Mucosa of rectum (tissue), 2 donors: ENCODE measurements around the gene SLC9C2.
"Not testable (repeated sequence)": the region's sequence is repeated elsewhere in the genome, so short reads cannot be mapped to it uniquely, and the experiment has no call there.

Experiments
- H3K27ac ChIP-seq, 2 donors: one replicate each; pipeline ENCODE4 v1.7.0; 2013; ENCODE audit warnings: inconsistent platforms in 2 of 2, low read depth in 2 of 2, low read length in 2 of 2
- H3K27me3 ChIP-seq, 2 donors: one replicate each; pipeline ENCODE4 v1.7.0; 2013; ENCODE audit warnings: low read length in 2 of 2; ENCODE audit not compliant: control insufficient read depth in 2 of 2, insufficient read depth in 2 of 2
- H3K36me3 ChIP-seq, 2 donors: one replicate each; pipeline ENCODE4 v1.7.0; 2013; ENCODE audit warnings: low read length in 2 of 2; ENCODE audit not compliant: control insufficient read depth in 2 of 2, insufficient read depth in 2 of 2
- H3K4me1 ChIP-seq, 2 donors: one replicate each; pipeline ENCODE4 v1.7.0; 2013; ENCODE audit warnings: low read length in 2 of 2, mild to moderate bottlenecking in 1 of 2; ENCODE audit not compliant: control insufficient read depth in 2 of 2, insufficient read depth in 2 of 2
- H3K4me3 ChIP-seq, 2 donors: one replicate each; pipeline ENCODE4 v1.7.0; 2013; ENCODE audit warnings: low read length in 2 of 2
- H3K9ac ChIP-seq, 2 donors: one replicate each; pipeline ENCODE4 v1.7.0; 2013; ENCODE audit warnings: low read length in 2 of 2, low read depth in 1 of 2, mild to moderate bottlenecking in 1 of 2
- H3K9me3 ChIP-seq, 2 donors: one replicate each; pipeline ENCODE4 v1.7.0; 2013; ENCODE audit warnings: low read length in 2 of 2; ENCODE audit not compliant: control insufficient read depth in 2 of 2
- donor health status: healthy.
- donor health status: Normal muscosa, but diverticular disease.

SLC9C2 gene

DNA sequence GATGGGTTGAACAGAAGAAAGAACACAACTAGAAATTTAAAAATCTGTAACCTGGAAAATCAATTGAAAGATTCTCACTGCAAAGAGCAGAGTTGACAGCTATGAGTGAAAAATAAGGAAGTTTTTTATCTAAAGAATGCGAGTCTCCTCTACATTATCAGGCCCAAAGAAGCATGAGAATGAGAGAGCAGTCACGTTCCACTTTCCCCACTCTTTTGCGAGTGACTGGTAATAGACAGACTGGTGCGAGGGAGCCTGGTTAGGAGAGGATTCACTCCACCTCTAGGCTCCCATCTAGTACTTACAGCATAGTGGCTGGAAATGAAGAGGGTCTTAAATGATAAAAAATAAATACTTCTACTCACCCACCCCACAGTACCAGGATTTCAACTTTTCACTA lies 73.8 kb downstream of the SLC9C2 start:
- no peaks in the 10 kb centered on the region for H3K4me1 ChIP-seq
- no peaks in the 10 kb centered on the region for H3K27me3 ChIP-seq
- H3K9ac ChIP-seq: no peak overlapping the region
- H3K36me3 ChIP-seq: no peaks in the 10 kb centered on the region
- no peak overlapping the region for H3K27ac ChIP-seq
- no peak overlapping the region for H3K4me3 ChIP-seq
- no peaks in the 10 kb centered on the region for H3K9me3 ChIP-seq

DNA sequence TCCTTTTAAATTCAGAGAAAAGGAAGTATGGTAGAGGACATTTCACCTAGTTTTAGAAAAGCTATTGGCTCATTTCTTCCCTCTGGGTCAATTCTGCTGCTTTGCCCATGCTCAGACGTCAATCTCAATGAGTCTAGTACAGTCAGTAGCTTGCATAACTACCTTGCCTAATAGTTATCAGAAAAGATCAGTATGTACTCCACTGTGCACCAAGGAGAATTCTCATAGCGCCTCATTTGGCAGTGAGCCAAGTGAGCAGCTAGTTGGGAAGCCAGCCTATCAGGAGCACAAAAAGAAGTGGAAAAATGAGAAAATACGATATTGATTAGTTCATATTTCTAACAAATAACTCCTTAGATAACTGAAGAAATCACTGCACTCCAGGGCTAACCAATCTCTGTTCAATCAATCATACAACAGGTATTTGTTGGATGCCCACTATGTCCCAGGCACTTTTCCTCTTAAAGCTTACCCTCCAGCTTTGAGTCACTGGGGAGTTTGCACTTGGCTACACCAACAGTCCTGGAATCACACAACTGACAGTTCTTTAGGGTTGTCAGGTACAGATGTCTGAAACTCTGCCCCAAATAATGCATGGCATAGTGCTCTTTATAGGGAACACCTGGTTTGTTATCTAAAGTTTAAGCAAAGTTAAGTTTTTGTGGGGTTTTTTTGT lies 75.6 kb downstream of the SLC9C2 start:
- no peaks in the 10 kb centered on the region for H3K9me3 ChIP-seq
- no peaks in the 10 kb centered on the region for H3K27me3 ChIP-seq
- H3K4me3 ChIP-seq: no peak overlapping the region
- H3K36me3 ChIP-seq: no peaks in the 10 kb centered on the region
- no peak overlapping the region for H3K27ac ChIP-seq
- no peaks in the 10 kb centered on the region for H3K4me1 ChIP-seq
- H3K9ac ChIP-seq: no peak overlapping the region

DNA sequence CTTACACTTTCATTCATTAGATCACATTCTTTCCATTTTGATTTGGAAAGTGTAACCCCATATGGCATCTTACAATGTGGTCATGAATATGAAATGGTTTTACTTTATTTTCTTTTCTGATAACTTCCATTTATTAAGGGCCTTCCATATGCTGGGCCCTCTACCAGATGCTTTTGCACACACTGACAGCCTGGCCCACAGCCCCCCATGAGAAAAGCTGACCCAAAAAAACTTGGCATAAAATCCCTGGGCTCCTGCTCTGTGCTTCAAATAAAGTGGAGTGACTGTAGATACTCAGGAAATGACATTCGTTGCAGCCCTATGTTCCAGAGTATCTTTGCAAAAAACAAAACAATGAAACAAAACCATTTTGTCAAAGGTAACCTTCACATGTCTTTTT lies 76.9 kb downstream of the SLC9C2 start:
- H3K4me3 ChIP-seq: no peak overlapping the region
- no peak overlapping the region for H3K27ac ChIP-seq
- no peaks in the 10 kb centered on the region for H3K4me1 ChIP-seq
- no peaks in the 10 kb centered on the region for H3K36me3 ChIP-seq
- H3K27me3 ChIP-seq: no peaks in the 10 kb centered on the region
- no peak overlapping the region for H3K9ac ChIP-seq
- H3K9me3 ChIP-seq: no peaks in the 10 kb centered on the region

DNA sequence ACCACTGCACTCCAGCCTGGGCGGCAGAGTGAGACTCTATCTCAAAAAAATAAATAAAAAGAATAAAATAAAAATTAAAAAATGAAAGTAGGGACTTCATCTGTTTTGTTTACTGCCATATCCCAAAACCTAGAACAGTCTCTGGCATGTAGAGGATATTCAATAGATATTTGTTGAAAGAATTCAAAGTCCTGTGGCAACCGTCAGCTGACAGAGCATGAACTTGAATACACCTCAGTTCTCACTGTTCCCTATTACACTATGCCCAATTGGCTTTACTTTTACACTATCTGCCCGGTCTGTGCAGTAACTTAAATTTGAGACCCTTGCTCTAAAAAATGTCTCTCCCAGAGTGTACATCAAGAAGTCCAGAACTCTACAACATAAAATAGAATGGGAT lies 79.5 kb downstream of the SLC9C2 start:
- H3K4me1 ChIP-seq: no peaks in the 10 kb centered on the region
- no peak overlapping the region for H3K4me3 ChIP-seq
- H3K27me3 ChIP-seq: no peaks in the 10 kb centered on the region
- H3K9ac ChIP-seq: no peak overlapping the region
- H3K36me3 ChIP-seq: no peaks in the 10 kb centered on the region
- H3K27ac ChIP-seq: no peak overlapping the region
- no peaks in the 10 kb centered on the region for H3K9me3 ChIP-seq

DNA sequence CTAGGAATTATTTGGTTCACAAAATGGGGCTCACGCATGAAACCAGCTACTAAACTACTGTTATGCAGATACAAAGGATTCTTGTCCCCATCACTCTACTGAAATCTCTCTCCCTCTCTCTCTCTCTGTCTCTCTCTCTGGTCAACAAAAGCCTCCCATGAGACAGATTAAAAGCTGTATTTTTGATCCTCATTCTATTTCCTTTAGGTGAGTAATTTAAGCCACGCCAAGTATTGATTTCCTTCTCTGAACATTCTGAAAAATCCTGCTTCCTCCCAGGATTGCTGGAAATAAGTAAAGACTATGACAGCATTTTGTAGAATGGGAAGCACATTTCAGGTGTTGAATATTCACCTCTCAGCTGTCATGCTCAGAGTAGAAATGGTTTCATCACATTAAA lies 82.1 kb downstream of the SLC9C2 start:
- no peaks in the 10 kb centered on the region for H3K9me3 ChIP-seq
- H3K4me1 ChIP-seq: no peaks in the 10 kb centered on the region
- no peaks in the 10 kb centered on the region for H3K36me3 ChIP-seq
- no peak overlapping the region for H3K9ac ChIP-seq
- H3K27ac ChIP-seq: no peak overlapping the region
- no peaks in the 10 kb centered on the region for H3K27me3 ChIP-seq
- no peak overlapping the region for H3K4me3 ChIP-seq

DNA sequence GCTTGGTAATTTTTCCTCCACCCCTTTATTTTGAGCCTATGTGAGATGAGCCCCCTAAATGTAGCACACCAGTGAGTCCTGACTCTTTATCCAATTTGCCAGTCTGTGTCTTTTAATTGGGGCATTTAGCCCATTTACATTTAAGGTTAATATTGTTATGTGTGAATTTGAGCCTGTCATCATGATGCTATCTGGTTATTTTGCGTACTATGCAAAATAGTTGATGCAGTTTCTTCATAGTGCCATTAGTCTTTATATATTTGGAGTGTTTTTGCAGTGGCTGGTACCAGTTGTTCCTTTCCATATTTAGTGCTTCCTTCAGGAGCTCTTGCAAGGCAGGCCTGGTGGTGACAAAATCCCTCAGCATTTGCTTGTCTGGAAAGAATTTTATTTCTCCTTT lies 88.4 kb downstream of the SLC9C2 start:
- H3K4me3 ChIP-seq, H3K9me3 ChIP-seq, H3K4me1 ChIP-seq, H3K27me3 ChIP-seq, H3K27ac ChIP-seq, H3K9ac ChIP-seq, H3K36me3 ChIP-seq: not testable (repeated sequence)

DNA sequence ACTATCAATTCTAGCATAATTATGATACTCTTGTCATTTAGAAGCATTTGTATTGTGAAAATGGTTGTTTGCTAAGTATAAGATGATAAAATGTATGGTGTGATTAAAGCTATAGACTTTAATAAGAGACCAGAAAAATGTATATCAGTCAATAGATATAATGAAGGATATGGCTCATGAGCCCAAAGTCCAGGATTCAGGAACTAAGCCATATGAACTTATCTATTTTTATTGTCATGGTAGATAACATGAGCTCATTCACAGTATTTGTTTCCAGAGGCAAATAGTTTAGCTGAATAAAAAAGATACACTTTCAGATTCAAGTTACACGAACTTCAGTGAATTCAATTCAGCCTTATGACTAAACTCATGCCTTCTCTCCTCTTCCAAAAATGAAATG lies 93.1 kb downstream of the SLC9C2 start:
- no peaks in the 10 kb centered on the region for H3K9me3 ChIP-seq
- no peak overlapping the region for H3K27ac ChIP-seq
- H3K27me3 ChIP-seq: no peaks in the 10 kb centered on the region
- no peak overlapping the region for H3K9ac ChIP-seq
- H3K36me3 ChIP-seq: no peaks in the 10 kb centered on the region
- H3K4me3 ChIP-seq: no peak overlapping the region
- peaks cover 9 to 10% of the 10 kb centered on the region in 2 donors for H3K4me1 ChIP-seq

DNA sequence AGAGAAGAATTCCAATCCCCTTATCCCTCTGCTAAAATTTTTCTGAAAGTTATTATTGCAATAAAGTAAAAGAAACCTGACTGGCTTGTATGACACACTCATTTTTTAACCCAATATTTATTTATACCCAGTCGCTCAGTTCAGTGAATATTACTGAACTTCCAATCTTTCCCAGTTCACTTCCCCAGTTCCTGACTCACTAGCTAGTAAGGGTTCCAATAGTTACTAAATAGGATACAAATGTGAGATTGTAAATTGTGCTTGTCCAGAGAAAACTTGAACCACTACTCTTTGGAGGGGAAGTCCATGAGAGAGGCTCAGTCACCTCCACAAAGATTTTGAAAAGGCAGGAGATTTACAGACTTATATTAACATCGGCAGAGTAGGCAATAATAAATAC lies 94.3 kb downstream of the SLC9C2 start:
- Histone ChIP-seq H3K27ac (no peak overlapping the region), H3K9ac (no peak overlapping the region), H3K4me1 (peaks cover 9 to 10% of the 10 kb centered on the region in 2 donors), H3K9me3 (no peaks in the 10 kb centered on the region), H3K4me3 (no peak overlapping the region), H3K36me3 (no peaks in the 10 kb centered on the region), H3K27me3 (no peaks in the 10 kb centered on the region)

DNA sequence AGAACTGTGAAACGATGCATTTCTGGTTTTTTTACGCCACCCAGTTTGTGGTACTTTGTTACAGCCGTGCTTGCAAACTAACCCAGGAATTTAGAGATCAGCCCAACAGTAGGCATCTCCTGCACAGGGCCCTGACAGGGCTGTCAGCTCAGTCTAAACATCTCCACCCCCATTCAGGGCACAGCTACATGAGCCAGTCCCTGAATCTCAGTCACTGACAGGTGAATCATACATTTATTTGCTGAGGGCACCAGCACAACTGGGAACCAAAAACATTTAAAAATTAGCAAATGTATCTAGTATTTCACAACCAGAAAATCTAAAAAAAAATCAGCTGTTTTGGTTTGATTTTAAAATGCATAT lies 95.0 kb downstream of the SLC9C2 start:
- Histone ChIP-seq H3K4me1 (peaks cover 9 to 10% of the 10 kb centered on the region in 2 donors), H3K36me3 (no peaks in the 10 kb centered on the region), H3K27ac (peak overlapping the region in 1 of 2 donors; percentile 53), H3K4me3 (no peak overlapping the region), H3K27me3 (no peaks in the 10 kb centered on the region), H3K9me3 (no peaks in the 10 kb centered on the region), H3K9ac (no peak overlapping the region)

DNA sequence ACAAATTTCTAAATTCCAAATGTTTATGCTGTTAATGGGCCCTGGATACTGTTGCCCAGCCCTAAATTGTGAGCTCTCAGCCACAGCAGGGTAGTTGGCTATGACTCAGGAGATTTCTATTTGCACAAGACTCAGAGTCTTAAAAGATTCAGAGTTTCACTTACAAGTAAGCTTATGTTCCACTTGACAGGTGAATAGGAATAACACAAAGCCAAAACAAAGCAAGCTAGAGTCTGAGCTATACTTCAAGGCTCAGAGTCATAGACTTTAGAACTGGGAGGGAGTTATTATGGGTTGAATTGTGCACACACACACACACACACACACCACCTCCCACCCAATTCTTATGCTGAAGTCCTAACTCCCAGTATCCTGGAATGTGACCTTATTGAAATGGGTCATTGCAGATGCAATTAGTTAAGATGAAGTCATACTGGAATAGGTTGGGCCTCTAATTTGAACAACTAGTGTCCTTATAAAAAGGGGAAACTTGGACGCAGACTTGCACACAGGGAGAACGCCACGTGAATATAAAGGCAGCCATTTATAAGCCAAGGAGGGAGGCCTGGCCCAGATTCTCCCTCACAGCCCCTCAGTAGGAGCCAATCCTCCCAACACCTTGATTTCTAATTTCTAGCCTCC lies 95.5 kb downstream of the SLC9C2 start:
- Histone ChIP-seq H3K4me3 (no peak overlapping the region), H3K4me1 (peaks cover 9 to 10% of the 10 kb centered on the region in 2 donors), H3K27ac (peak overlapping the region in 1 of 2 donors; percentile 53), H3K9me3 (no peaks in the 10 kb centered on the region), H3K9ac (no peak overlapping the region), H3K36me3 (no peaks in the 10 kb centered on the region), H3K27me3 (no peaks in the 10 kb centered on the region)
